Measurements from ENCODE around the gene ABCC9.
"Not testable (repeated sequence)": the region's sequence is repeated elsewhere in the genome, so short reads cannot be mapped to it uniquely, and the experiment has no call there.

ABCC9 gene

DNA sequence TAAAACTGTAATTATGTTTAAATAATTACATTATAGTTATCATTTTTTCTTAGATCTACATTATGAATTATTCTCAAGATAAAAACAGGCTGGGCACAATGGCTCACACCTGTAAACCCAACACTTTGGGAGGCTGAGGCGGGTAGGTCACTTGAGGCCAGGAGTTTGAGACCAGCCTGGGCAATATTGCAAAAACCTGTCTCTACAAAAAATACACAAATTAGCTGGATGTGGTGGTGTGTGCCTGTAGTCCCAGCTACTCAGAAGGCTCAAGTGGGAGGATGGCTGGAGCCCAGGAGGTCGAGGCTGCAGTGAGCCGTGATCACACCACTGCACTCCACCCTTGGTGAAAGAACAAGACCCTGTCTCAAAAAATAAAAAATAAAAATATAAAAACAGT is 126.4 kb downstream of the ABCC9 start:
- H3K9ac ChIP-seq (ENCODE audit: low read length) = no peak overlapping the region
- no peaks in the 10 kb centered on the region for H3F3A ChIP-seq (ENCODE audit: insufficient read depth)
- H4K20me1 ChIP-seq (ENCODE audit: low read depth, low read length) = no peaks in the 10 kb centered on the region
- H3K9me3 ChIP-seq (ENCODE audit: insufficient read depth, low read length) = no peaks in the 10 kb centered on the region
- no peak overlapping the region for H3K4me3 ChIP-seq (ENCODE audit: insufficient read depth, low read length, poor library complexity, severe bottlenecking)
- no peaks in the 10 kb centered on the region for H3K27me3 ChIP-seq (ENCODE audit: low read length)
- H3K36me3 ChIP-seq (ENCODE audit: low read length) = no peaks in the 10 kb centered on the region
- TF ChIP-seq EZH2phosphoT487 (conservative IDR thresholded peaks at IDR 0.05; ENCODE audit: low read length) (no peak), CTCF (IDR thresholded peaks at IDR 0.05; ENCODE audit: insufficient read depth, low read length, poor library complexity, severe bottlenecking) (no peak)
- no peaks in the 10 kb centered on the region for H3K79me2 ChIP-seq (ENCODE audit: insufficient read depth, low read length)
- H3K4me2 ChIP-seq (ENCODE audit: low read depth, low read length, poor library complexity, severe bottlenecking) = no peak overlapping the region
- H2AFZ ChIP-seq (ENCODE audit: low read depth, low read length, severe bottlenecking) = no peak overlapping the region
- 0 out of 2 replicates have a peak, but pooled peaks cover 3% of the 10 kb centered on the region for H3K9me2 ChIP-seq (replicated peaks; ENCODE audit: insufficient read depth, low read length)
- H3K27ac ChIP-seq (ENCODE audit: low read depth, low read length) = no peak overlapping the region

DNA sequence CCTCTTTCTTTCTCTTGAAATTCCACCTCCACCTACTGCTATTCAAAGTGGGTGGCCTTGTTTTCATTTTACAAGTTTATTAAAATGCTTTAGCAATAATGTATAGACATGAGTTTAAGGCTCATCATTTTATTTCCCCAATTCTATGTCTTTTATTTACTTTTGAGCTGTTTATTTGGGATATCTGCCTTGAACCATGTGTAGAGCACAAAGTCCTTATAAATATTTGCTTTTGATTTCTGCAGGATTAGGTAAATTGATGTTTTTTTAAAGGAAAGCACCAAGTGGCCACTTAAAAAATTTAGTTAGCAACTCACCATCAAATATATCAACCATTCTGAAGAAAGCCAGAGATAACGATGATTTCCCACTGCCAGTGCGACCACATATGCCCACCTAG is 126.9 kb downstream of the ABCC9 start:
- TF ChIP-seq CTCF (IDR thresholded peaks at IDR 0.05; ENCODE audit: insufficient read depth, low read length, poor library complexity, severe bottlenecking) = no peak
- TF ChIP-seq EZH2phosphoT487 (conservative IDR thresholded peaks at IDR 0.05; ENCODE audit: low read length) = no peak
- Histone ChIP-seq H3K9ac (ENCODE audit: low read length) (no peak overlapping the region), H4K20me1 (ENCODE audit: low read depth, low read length) (no peaks in the 10 kb centered on the region), H3K36me3 (ENCODE audit: low read length) (no peaks in the 10 kb centered on the region), H2AFZ (ENCODE audit: low read depth, low read length, severe bottlenecking) (no peak overlapping the region), H3F3A (ENCODE audit: insufficient read depth) (no peaks in the 10 kb centered on the region), H3K27me3 (ENCODE audit: low read length) (no peaks in the 10 kb centered on the region), H3K27ac (ENCODE audit: low read depth, low read length) (no peak overlapping the region), H3K9me3 (ENCODE audit: insufficient read depth, low read length) (no peaks in the 10 kb centered on the region), H3K4me3 (ENCODE audit: insufficient read depth, low read length, poor library complexity, severe bottlenecking) (no peak overlapping the region), H3K4me2 (ENCODE audit: low read depth, low read length, poor library complexity, severe bottlenecking) (no peak overlapping the region), H3K79me2 (ENCODE audit: insufficient read depth, low read length) (no peaks in the 10 kb centered on the region), H3K9me2 (replicated peaks; ENCODE audit: insufficient read depth, low read length) (0 out of 2 replicates have a peak, but pooled peaks cover 3% of the 10 kb centered on the region)

- H3K27ac ChIP-seq (ENCODE audit: low read depth, low read length) = no peak overlapping the region
Observed at GRCh38 chr12:21813751-21814150, 127.5 kb downstream of the ABCC9 start.

GRCh38 chr12:21813125-21813524 is 128.1 kb downstream of the ABCC9 start:
- Histone ChIP-seq H2AFZ (ENCODE audit: low read depth, low read length, severe bottlenecking) (no peak overlapping the region), H3K79me2 (ENCODE audit: insufficient read depth, low read length) (no peaks in the 10 kb centered on the region), H3K4me3 (ENCODE audit: insufficient read depth, low read length, poor library complexity, severe bottlenecking) (no peak overlapping the region), H3K9me2 (replicated peaks; ENCODE audit: insufficient read depth, low read length) (0 out of 2 replicates have a peak, but pooled peaks cover 3% of the 10 kb centered on the region), H3K27me3 (ENCODE audit: low read length) (no peaks in the 10 kb centered on the region), H3K4me2 (ENCODE audit: low read depth, low read length, poor library complexity, severe bottlenecking) (no peak overlapping the region), H3K27ac (ENCODE audit: low read depth, low read length) (no peak overlapping the region), H3K9ac (ENCODE audit: low read length) (no peak overlapping the region), H3K36me3 (ENCODE audit: low read length) (no peaks in the 10 kb centered on the region), H4K20me1 (ENCODE audit: low read depth, low read length) (no peaks in the 10 kb centered on the region), H3K9me3 (ENCODE audit: insufficient read depth, low read length) (no peaks in the 10 kb centered on the region), H3F3A (ENCODE audit: insufficient read depth) (no peaks in the 10 kb centered on the region)
- TF ChIP-seq CTCF (IDR thresholded peaks at IDR 0.05; ENCODE audit: insufficient read depth, low read length, poor library complexity, severe bottlenecking) (no peak), EZH2phosphoT487 (conservative IDR thresholded peaks at IDR 0.05; ENCODE audit: low read length) (no peak)

More at GRCh38 chr12:21813751-21814150, 127.5 kb downstream of the ABCC9 start:
- no peak overlapping the region for H3K4me3 ChIP-seq (ENCODE audit: insufficient read depth, low read length, poor library complexity, severe bottlenecking)
- H3F3A ChIP-seq (ENCODE audit: insufficient read depth) = no peaks in the 10 kb centered on the region
- no peak for TF ChIP-seq EZH2phosphoT487 (conservative IDR thresholded peaks at IDR 0.05; ENCODE audit: low read length)
- 0 out of 2 replicates have a peak, but pooled peaks cover 3% of the 10 kb centered on the region for H3K9me2 ChIP-seq (replicated peaks; ENCODE audit: insufficient read depth, low read length)
- no peaks in the 10 kb centered on the region for H3K27me3 ChIP-seq (ENCODE audit: low read length)
- H3K9me3 ChIP-seq (ENCODE audit: insufficient read depth, low read length) = no peaks in the 10 kb centered on the region
- H2AFZ ChIP-seq (ENCODE audit: low read depth, low read length, severe bottlenecking) = no peak overlapping the region
- H3K36me3 ChIP-seq (ENCODE audit: low read length) = no peaks in the 10 kb centered on the region
- no peaks in the 10 kb centered on the region for H3K79me2 ChIP-seq (ENCODE audit: insufficient read depth, low read length)
- H4K20me1 ChIP-seq (ENCODE audit: low read depth, low read length) = no peaks in the 10 kb centered on the region
- H3K9ac ChIP-seq (ENCODE audit: low read length) = no peak overlapping the region
- H3K4me2 ChIP-seq (ENCODE audit: low read depth, low read length, poor library complexity, severe bottlenecking) = no peak overlapping the region

- H3K36me3 ChIP-seq (ENCODE audit: low read length); H3K9me3 ChIP-seq (ENCODE audit: insufficient read depth, low read length); H3K27me3 ChIP-seq (ENCODE audit: low read length); H3K27ac ChIP-seq (ENCODE audit: low read depth, low read length); H3K9ac ChIP-seq (ENCODE audit: low read length); H3K79me2 ChIP-seq (ENCODE audit: insufficient read depth, low read length); H2AFZ ChIP-seq (ENCODE audit: low read depth, low read length, severe bottlenecking); H4K20me1 ChIP-seq (ENCODE audit: low read depth, low read length); H3K9me2 ChIP-seq (replicated peaks; ENCODE audit: insufficient read depth, low read length); H3K4me3 ChIP-seq (ENCODE audit: insufficient read depth, low read length, poor library complexity, severe bottlenecking); H3F3A ChIP-seq (ENCODE audit: insufficient read depth); H3K4me2 ChIP-seq (ENCODE audit: low read depth, low read length, poor library complexity, severe bottlenecking): not testable (repeated sequence)
Observed at GRCh38 chr12:21812340-21812739, 128.9 kb downstream of the ABCC9 start.

Data from SU-DHL-6 (cell line).